HUDEP-2 (cell line): ENCODE data around the gene FAM20C.
"Not testable (repeated sequence)": the region's sequence is repeated elsewhere in the genome, so short reads cannot be mapped to it uniquely, and the experiment has no call there.

Experiments used
- DNase-seq, 76 experiments: peaks; one replicate each; lab custom pipeline; 2025; ENCODE audit not compliant: unreplicated experiment in 76 of 76; lab: John Stamatoyannopoulos, UW

FAM20C gene

GRCh38 chr7:237385-237784 lies 45.0 kb downstream of the FAM20C start:
- no peak for DNase-seq

GRCh38 chr7:240146-240676 lies 47.8 kb downstream of the FAM20C start:
- no peak for DNase-seq

- no peak for DNase-seq
These were observed 48.6 kb downstream of the FAM20C start for GRCh38 chr7:240887-241421.

- no peak for DNase-seq
These were observed 49.1 kb downstream of the FAM20C start for GRCh38 chr7:241513-241912.

GRCh38 chr7:242826-243579 lies 50.6 kb downstream of the FAM20C start:
- not testable (repeated sequence) for DNase-seq

GRCh38 chr7:243580-243978 lies 51.2 kb downstream of the FAM20C start:
- DNase-seq = not testable (repeated sequence)

GRCh38 chr7:244974-245373 lies 52.6 kb downstream of the FAM20C start:
- DNase-seq = no peak

GRCh38 chr7:245574-246295 lies 53.4 kb downstream of the FAM20C start:
- no peak for DNase-seq

- no peak for DNase-seq
These were observed 54.1 kb downstream of the FAM20C start for GRCh38 chr7:246451-246850.

GRCh38 chr7:247181-247580 lies 54.8 kb downstream of the FAM20C start:
- no peak for DNase-seq

GRCh38 chr7:247636-248035 lies 55.3 kb downstream of the FAM20C start:
- DNase-seq = no peak

GRCh38 chr7:248732-249435 lies 56.5 kb downstream of the FAM20C start:
- no peak for DNase-seq

GRCh38 chr7:249989-250388 lies 57.6 kb downstream of the FAM20C start:
- DNase-seq = no peak

- DNase-seq = no peak
These were observed 58.2 kb downstream of the FAM20C start for GRCh38 chr7:250523-250922.

GRCh38 chr7:251005-251404 lies 58.6 kb downstream of the FAM20C start:
- no peak for DNase-seq

- no peak for DNase-seq
These were observed 59.2 kb downstream of the FAM20C start for GRCh38 chr7:251446-252175.

GRCh38 chr7:252216-252965 lies 60.0 kb downstream of the FAM20C start:
- DNase-seq = no peak

GRCh38 chr7:252981-253380 lies 60.6 kb downstream of the FAM20C start:
- no peak for DNase-seq

- DNase-seq = no peak
These were observed 61.4 kb downstream of the FAM20C start for GRCh38 chr7:253581-254336.
